Panc1 (cell line): ENCODE results near the gene CLMP. TPM values are rescaled to one million over a fixed set of nuclear protein-coding genes. Genes with fewer than 3 reads are reported as not detected.

Experiments used
- ATAC-seq: fragments of 200-7000 bp; cut with Tn5 transposase; 2 replicates; pipeline ENCODE4 v1.9.1; 2020; ENCODE audit warnings: mild to moderate bottlenecking, moderate library complexity
- BruUV-seq: library from RNA; stranded (reverse); fragments of 400-500 nt; replicated peaks from 2 replicates; lab custom pipeline; 2021; lab: Mats Ljungman, UMichigan
- CTCF ChIA-PET: fragments of 300-600 bp; sonication (Branson Sonifier 250); formaldehyde crosslinking; loops from one replicate; lab custom pipeline; 2022; ENCODE audit warnings: antibody characterized with exemption; lab: Charles Lee
- POLR2A ChIA-PET: fragments of 300-600 bp; sonication (Branson Sonifier 250); formaldehyde crosslinking; loops from one replicate; lab custom pipeline; 2022; ENCODE audit warnings: antibody characterized with exemption; lab: Charles Lee
- DNase-seq: peaks from one replicate; pipeline ENCODE4 v3.0.0-alpha.2; 2010; ENCODE audit warnings: low read depth, low spot score
- H3K27ac ChIP-seq: 2 replicates; pipeline ENCODE4 v1.5.1; 2011; ENCODE audit warnings: mild to moderate bottlenecking, low read length, inconsistent platforms
- H3K27me3 ChIP-seq: fragments of 200-500 bp; sonication (Bioruptor generic); 2 replicates; pipeline ENCODE4 v1.6.0; 2014; ENCODE audit warnings: low read length, inconsistent platforms; ENCODE audit not compliant: control insufficient read depth, insufficient read depth
- H3K36me3 ChIP-seq: fragments of 200-500 bp; sonication (Bioruptor generic); 2 replicates; pipeline ENCODE4 v1.5.1; 2014; ENCODE audit warnings: inconsistent platforms, mild to moderate bottlenecking, low read length, moderate library complexity; ENCODE audit not compliant: control insufficient read depth, insufficient read depth
- H3K4me1 ChIP-seq: 2 replicates; pipeline ENCODE4 v1.5.1; 2011; ENCODE audit warnings: inconsistent platforms, mild to moderate bottlenecking, low read length, moderate library complexity; ENCODE audit not compliant: control insufficient read depth, insufficient read depth
- H3K4me3 ChIP-seq, 2 experiments: 2 replicates each; pipeline ENCODE4 v1.5.1; 2011 to 2012; ENCODE audit warnings: low read depth in 2 of 2, low read length in 2 of 2, mild to moderate bottlenecking in 2 of 2, inconsistent platforms in 1 of 2, moderate library complexity in 1 of 2
- H3K9me3 ChIP-seq: fragments of 200-500 bp; sonication (Bioruptor generic); 2 replicates; pipeline ENCODE4 v1.5.1; 2014; ENCODE audit warnings: low read depth, mild to moderate bottlenecking, inconsistent platforms, low read length, moderate library complexity; ENCODE audit not compliant: control insufficient read depth, insufficient read depth
- POLR2AphosphoS5 ChIP-seq: IDR thresholded peaks from 2 replicates; pipeline ENCODE4 v1.6.1; 2012; ENCODE audit warnings: mild to moderate bottlenecking, low read depth, low read length, moderate library complexity
- REST ChIP-seq, 2 experiments: IDR thresholded peaks; 2 replicates each; pipeline ENCODE4 v1.6.1; 2011 to 2012; ENCODE audit warnings: low read depth in 2 of 2, control low read depth in 1 of 2, low read length in 1 of 2, mild to moderate bottlenecking in 1 of 2, moderate library complexity in 1 of 2; ENCODE audit not compliant: insufficient read depth in 1 of 2
- SIN3A ChIP-seq: IDR thresholded peaks from 2 replicates; pipeline ENCODE4 v1.6.1; 2012; ENCODE audit warnings: low read depth, mild to moderate bottlenecking, low read length, moderate library complexity, borderline replicate concordance; ENCODE audit not compliant: insufficient read depth
- TCF7L2 ChIP-seq: IDR thresholded peaks from 2 replicates; pipeline ENCODE4 v1.6.1; 2011; ENCODE audit warnings: mild to moderate bottlenecking, low read depth, low read length, inconsistent platforms
- in situ Hi-C: cut with HindIII; loops from 2 replicates; pipeline ENCODE4 v1.10.0; 2016; ENCODE audit warnings: low sequenced_read_pairs, low pct_unique_long_range_greater_than_20kb
- intact Hi-C: fragments of 100-400 bp; cut with micrococcal nuclease; formaldehyde crosslinking; loops from one replicate; pipeline ENCODE4 v1.10.0; 2022; ENCODE audit not compliant: unreplicated experiment
- total RNA-seq: library from RNA; stranded (reverse); gene quantifications from one replicate; pipeline ENCODE4 v1.2.1, GENCODE V29; 2021; ENCODE audit not compliant: unreplicated experiment
- TF ChIP-seq, protein P1 (sequence below): fragments of 450-650 bp; IDR thresholded peaks from 2 replicates; pipeline ENCODE4 v1.5.1; 2017; ENCODE audit warnings: mild to moderate bottlenecking

The CLMP gene
- total RNA-seq, 1 experiment from 2014 or later: 1.5 TPM

DNA sequence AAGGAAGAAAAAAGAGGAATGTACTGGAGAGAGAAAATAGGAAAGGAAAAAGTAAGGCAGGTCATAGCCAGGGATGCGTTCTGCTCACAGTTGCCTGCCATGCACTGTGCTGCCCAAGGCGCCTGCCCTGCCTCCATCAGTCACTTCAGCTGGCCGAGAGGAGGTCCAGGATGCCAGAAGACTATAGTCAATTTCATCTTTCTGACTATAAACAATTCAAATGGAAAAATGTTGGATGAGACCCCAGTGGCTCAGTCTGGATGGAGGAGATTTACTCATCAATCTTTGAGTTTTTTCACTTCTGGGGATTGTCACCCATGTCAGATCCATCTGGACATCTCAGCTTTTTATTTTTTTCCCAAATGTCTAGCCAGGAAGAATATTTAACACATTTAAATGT, 36.7 kb upstream of the CLMP start:
- H3K4me1 ChIP-seq: no peaks in the 10 kb centered on the region
- DNase-seq: no peak
- no TSS peak for BruUV-seq
- no peak for TF ChIP-seq REST (IDR thresholded peaks at IDR 0.05; ENCODE audit: insufficient read depth in 1 of 2, low read depth in 2 of 2, low read length in 1 of 2)
- no peak for TF ChIP-seq SIN3A
- no peak for TF ChIP-seq TCF7L2
- TF ChIP-seq, protein P1, sequence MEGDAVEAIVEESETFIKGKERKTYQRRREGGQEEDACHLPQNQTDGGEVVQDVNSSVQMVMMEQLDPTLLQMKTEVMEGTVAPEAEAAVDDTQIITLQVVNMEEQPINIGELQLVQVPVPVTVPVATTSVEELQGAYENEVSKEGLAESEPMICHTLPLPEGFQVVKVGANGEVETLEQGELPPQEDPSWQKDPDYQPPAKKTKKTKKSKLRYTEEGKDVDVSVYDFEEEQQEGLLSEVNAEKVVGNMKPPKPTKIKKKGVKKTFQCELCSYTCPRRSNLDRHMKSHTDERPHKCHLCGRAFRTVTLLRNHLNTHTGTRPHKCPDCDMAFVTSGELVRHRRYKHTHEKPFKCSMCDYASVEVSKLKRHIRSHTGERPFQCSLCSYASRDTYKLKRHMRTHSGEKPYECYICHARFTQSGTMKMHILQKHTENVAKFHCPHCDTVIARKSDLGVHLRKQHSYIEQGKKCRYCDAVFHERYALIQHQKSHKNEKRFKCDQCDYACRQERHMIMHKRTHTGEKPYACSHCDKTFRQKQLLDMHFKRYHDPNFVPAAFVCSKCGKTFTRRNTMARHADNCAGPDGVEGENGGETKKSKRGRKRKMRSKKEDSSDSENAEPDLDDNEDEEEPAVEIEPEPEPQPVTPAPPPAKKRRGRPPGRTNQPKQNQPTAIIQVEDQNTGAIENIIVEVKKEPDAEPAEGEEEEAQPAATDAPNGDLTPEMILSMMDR: no peak
- TF ChIP-seq POLR2AphosphoS5: no peak
- in situ Hi-C loops (no loop called here), intact Hi-C loops (no loop called here)
- H3K27ac ChIP-seq: no peak overlapping the region
- no peaks in the 10 kb centered on the region for H3K9me3 ChIP-seq
- no peak overlapping the region for H3K4me3 ChIP-seq
- ChIA-PET CTCF (interaction anchor here (0.6 kb wide), 1 partner anchor 211 kb away, joined by 3 read pairs; no protein-coding TSS in a partner anchor), POLR2A (interaction anchor here (0.9 kb wide), 1 partner anchor 26 kb away, joined by 3 read pairs; no protein-coding TSS in a partner anchor)
- peaks cover 6% of the 10 kb centered on the region; the same call in 1 of the 2 replicates for H3K27me3 ChIP-seq
- H3K36me3 ChIP-seq: no peaks in the 10 kb centered on the region
- no peak for ATAC-seq

DNA sequence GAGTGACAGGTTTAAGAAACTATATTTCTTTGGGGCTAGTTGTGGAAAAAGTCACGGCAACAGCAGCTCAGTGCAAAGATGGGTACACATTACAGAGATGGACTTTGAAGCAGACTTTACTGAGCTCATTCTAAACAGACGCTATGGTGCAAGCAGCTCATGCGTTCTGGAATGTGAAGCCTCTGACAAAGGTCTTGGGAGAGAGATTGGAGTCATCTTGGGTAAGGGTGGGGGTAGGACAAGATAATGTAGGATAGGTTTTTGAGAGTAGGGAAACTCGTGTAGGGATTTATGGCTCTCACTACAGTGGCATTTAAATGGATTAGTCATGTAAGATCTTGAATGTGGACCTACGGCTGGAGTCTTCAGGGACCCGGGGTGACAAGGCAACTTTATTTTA, 36.2 kb upstream of the CLMP start:
- in situ Hi-C loops: no loop called here
- ATAC-seq: no peak
- no peaks in the 10 kb centered on the region for H3K36me3 ChIP-seq

More for the DNA sequence above, 36.2 kb upstream of the CLMP start:
- ChIA-PET POLR2A (interaction anchor here (0.9 kb wide), 1 partner anchor 25 kb away, joined by 3 read pairs; no protein-coding TSS in a partner anchor), CTCF (interaction anchor here (0.6 kb wide), 1 partner anchor 212 kb away, joined by 3 read pairs; no protein-coding TSS in a partner anchor)
- DNase-seq: no peak
- Histone ChIP-seq H3K27me3 (peaks cover 6% of the 10 kb centered on the region; the same call in 1 of the 2 replicates), H3K27ac (no peak overlapping the region), H3K9me3 (no peaks in the 10 kb centered on the region), H3K4me1 (no peaks in the 10 kb centered on the region), H3K4me3 (no peak overlapping the region)
- TF ChIP-seq POLR2AphosphoS5: no peak
- TF ChIP-seq, protein P1: no peak
- TF ChIP-seq SIN3A: no peak
- no peak for TF ChIP-seq REST (IDR thresholded peaks at IDR 0.05; ENCODE audit: insufficient read depth in 1 of 2, low read depth in 2 of 2, low read length in 1 of 2)
- no peak for TF ChIP-seq TCF7L2
- no TSS peak for BruUV-seq
- intact Hi-C loops: no loop called here
